Liver (tissue), 9 donors: ENCODE results near the gene SNX14. TPM values are rescaled to one million over a fixed set of nuclear protein-coding genes. Genes with fewer than 3 reads are reported as not detected.

Experiments
- DNase-seq: peaks from one replicate; pipeline ENCODE4 v3.0.0-alpha.2; 2017; ENCODE audit warnings: low spot score
- H3K27ac ChIP-seq, 2 donors: one replicate each; pipeline ENCODE4 v1.7.0; 2013; ENCODE audit warnings: inconsistent platforms in 2 of 2, low read length in 2 of 2, control low read depth in 1 of 2, low read depth in 1 of 2, mild to moderate bottlenecking in 1 of 2
- H3K27me3 ChIP-seq, 4 donors: one replicate each; pipeline versions ENCODE4 v1.6.1 to v1.7.0; 2013; ENCODE audit warnings: low read length in 3 of 4, inconsistent platforms in 1 of 4, mild to moderate bottlenecking in 1 of 4, moderate library complexity in 1 of 4; ENCODE audit not compliant: control insufficient read depth in 4 of 4, insufficient read depth in 4 of 4
- H3K36me3 ChIP-seq, 4 donors: one replicate each; pipeline versions ENCODE4 v1.6.1 to v1.7.0; 2013; ENCODE audit warnings: low read length in 3 of 4, mild to moderate bottlenecking in 3 of 4, low read depth in 1 of 4, moderate library complexity in 1 of 4; ENCODE audit not compliant: control insufficient read depth in 4 of 4, insufficient read depth in 3 of 4
- H3K4me1 ChIP-seq, 4 donors: one replicate each; pipeline versions ENCODE4 v1.6.1 to v1.7.0; 2013; ENCODE audit warnings: low read length in 3 of 4, mild to moderate bottlenecking in 3 of 4, moderate library complexity in 1 of 4; ENCODE audit not compliant: control insufficient read depth in 4 of 4, insufficient read depth in 4 of 4
- H3K4me3 ChIP-seq, 3 donors: one replicate each; pipeline versions ENCODE4 v1.6.1 to v1.7.0; 2013; ENCODE audit warnings: low read length in 3 of 3, control low read depth in 1 of 3, low read depth in 1 of 3, mild to moderate bottlenecking in 1 of 3
- H3K9ac ChIP-seq, 2 donors: one replicate each; pipeline ENCODE4 v1.7.0; 2013; ENCODE audit warnings: low read length in 2 of 2, mild to moderate bottlenecking in 2 of 2, moderate library complexity in 2 of 2, control low read depth in 1 of 2, low read depth in 1 of 2
- H3K9me3 ChIP-seq, 4 donors: one replicate each; pipeline versions ENCODE4 v1.6.1 to v1.7.0; 2013; ENCODE audit warnings: low read length in 3 of 4; ENCODE audit not compliant: control insufficient read depth in 4 of 4
- ATF3 ChIP-seq: IDR thresholded peaks from 2 replicates; pipeline ENCODE4 v1.6.1; 2016; ENCODE audit warnings: antibody characterized with exemption
- EGR1 ChIP-seq, 2 donors: IDR thresholded peaks; 2 replicates each; pipeline ENCODE4 v1.6.1; 2016 to 2018; ENCODE audit warnings: antibody characterized with exemption in 2 of 2, low read depth in 2 of 2
- FOXA2 ChIP-seq: IDR thresholded peaks from 2 replicates; pipeline ENCODE4 v1.6.1; 2016; ENCODE audit warnings: antibody characterized with exemption
- HNF4A ChIP-seq, 2 donors: conservative IDR thresholded peaks; 2 replicates each; pipeline ENCODE4 v1.6.1; 2016; ENCODE audit warnings: antibody characterized with exemption in 2 of 2, mild to moderate bottlenecking in 2 of 2
- HNF4G ChIP-seq: IDR thresholded peaks from 2 replicates; pipeline ENCODE4 v1.6.1; 2016; ENCODE audit warnings: antibody characterized with exemption
- JUND ChIP-seq, 2 donors: IDR thresholded peaks; 2 replicates each; pipeline ENCODE4 v1.6.1; 2016; ENCODE audit warnings: antibody characterized with exemption in 2 of 2
- NR2F2 ChIP-seq: IDR thresholded peaks from 2 replicates; pipeline ENCODE4 v1.6.1; 2016; ENCODE audit warnings: antibody characterized with exemption
- RXRA ChIP-seq, 2 donors: IDR thresholded peaks; 2 replicates each; pipeline ENCODE4 v1.6.1; 2017 to 2018; ENCODE audit warnings: antibody characterized with exemption in 2 of 2, mild to moderate bottlenecking in 1 of 2
- SP1 ChIP-seq: IDR thresholded peaks from 2 replicates; pipeline ENCODE4 v1.6.1; 2018; ENCODE audit warnings: antibody characterized with exemption, mild to moderate bottlenecking
- TAF1 ChIP-seq: conservative IDR thresholded peaks from 2 replicates; pipeline ENCODE4 v1.6.1; 2016; ENCODE audit warnings: antibody characterized with exemption, mild to moderate bottlenecking
- WGBS: extraction: QIAGEN DNeasy Blood & Tissue Kit; methylation state at CpG from one replicate; pipeline ENCODE4 v1.1.7; 2013; 5-methylcytosine and 5-hydroxymethylcytosine counted together
- polyA plus RNA-seq, 2 donors: library from polyadenylated mRNA; stranded (reverse) in 1 of 2; unstranded in 1 of 2; fragments of 200-250 nt in 1 of 2; fragments of >200 nt in 1 of 2; fragmentation: Nextera tagmentation in 1 of 2; extraction: Ambion mirVana in 1 of 2; gene quantifications; one replicate each; pipeline versions ENCODE4 v1.2.1 to v1.2.3, GENCODE V29; 2013 to 2015
- total RNA-seq, 2 donors: library from RNA; depleted of rRNA; stranded (reverse); fragments of >200 nt; gene quantifications; one replicate each; pipeline ENCODE4 v1.2.3, GENCODE V29; 2014
- TF ChIP-seq, protein P1 (sequence below): IDR thresholded peaks from 2 replicates; pipeline ENCODE4 v1.6.1; 2016; ENCODE audit warnings: antibody characterized with exemption, mild to moderate bottlenecking
- donor health status: healthy.
- donor health status: healthy.
- donor health status: healthy.
- donor health status: healthy.
- donor health status: healthy.

SNX14 gene
- total and polyA plus RNA-seq, 4 donors: 30.5 to 79.1 (median 52.7) TPM

GRCh38 chr6:85556992-85557668 is 36.5 kb downstream of the SNX14 start:
- DNase-seq: no peak
- TF ChIP-seq ATF3 (no peak), FOXA2 (no peak), HNF4G (no peak), HNF4A (conservative IDR thresholded peaks at IDR 0.05) (no peak)
- TF ChIP-seq, protein P1, sequence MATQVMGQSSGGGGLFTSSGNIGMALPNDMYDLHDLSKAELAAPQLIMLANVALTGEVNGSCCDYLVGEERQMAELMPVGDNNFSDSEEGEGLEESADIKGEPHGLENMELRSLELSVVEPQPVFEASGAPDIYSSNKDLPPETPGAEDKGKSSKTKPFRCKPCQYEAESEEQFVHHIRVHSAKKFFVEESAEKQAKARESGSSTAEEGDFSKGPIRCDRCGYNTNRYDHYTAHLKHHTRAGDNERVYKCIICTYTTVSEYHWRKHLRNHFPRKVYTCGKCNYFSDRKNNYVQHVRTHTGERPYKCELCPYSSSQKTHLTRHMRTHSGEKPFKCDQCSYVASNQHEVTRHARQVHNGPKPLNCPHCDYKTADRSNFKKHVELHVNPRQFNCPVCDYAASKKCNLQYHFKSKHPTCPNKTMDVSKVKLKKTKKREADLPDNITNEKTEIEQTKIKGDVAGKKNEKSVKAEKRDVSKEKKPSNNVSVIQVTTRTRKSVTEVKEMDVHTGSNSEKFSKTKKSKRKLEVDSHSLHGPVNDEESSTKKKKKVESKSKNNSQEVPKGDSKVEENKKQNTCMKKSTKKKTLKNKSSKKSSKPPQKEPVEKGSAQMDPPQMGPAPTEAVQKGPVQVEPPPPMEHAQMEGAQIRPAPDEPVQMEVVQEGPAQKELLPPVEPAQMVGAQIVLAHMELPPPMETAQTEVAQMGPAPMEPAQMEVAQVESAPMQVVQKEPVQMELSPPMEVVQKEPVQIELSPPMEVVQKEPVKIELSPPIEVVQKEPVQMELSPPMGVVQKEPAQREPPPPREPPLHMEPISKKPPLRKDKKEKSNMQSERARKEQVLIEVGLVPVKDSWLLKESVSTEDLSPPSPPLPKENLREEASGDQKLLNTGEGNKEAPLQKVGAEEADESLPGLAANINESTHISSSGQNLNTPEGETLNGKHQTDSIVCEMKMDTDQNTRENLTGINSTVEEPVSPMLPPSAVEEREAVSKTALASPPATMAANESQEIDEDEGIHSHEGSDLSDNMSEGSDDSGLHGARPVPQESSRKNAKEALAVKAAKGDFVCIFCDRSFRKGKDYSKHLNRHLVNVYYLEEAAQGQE: no peak
- H3K4me1 ChIP-seq: no peaks in the 10 kb centered on the region
- H3K27ac ChIP-seq: no peak overlapping the region
- H3K4me3 ChIP-seq: no peak overlapping the region
- WGBS: 98% methylated on average over 3 of the region's 3 CpGs
- H3K9ac ChIP-seq: no peak overlapping the region
- H3K36me3 ChIP-seq: peaks cover 2 to 14% (median 6%) of the 10 kb centered on the region in 4 donors
- H3K9me3 ChIP-seq: no peaks in the 10 kb centered on the region
- H3K27me3 ChIP-seq: no peaks in the 10 kb centered on the region

- H3K9ac ChIP-seq: no peak overlapping the region
- H3K4me3 ChIP-seq: no peak overlapping the region
- H3K27me3 ChIP-seq: no peaks in the 10 kb centered on the region
- no peak overlapping the region for H3K27ac ChIP-seq
- H3K4me1 ChIP-seq: no peaks in the 10 kb centered on the region
- DNase-seq: no peak
- H3K36me3 ChIP-seq: peaks cover 0 to 14% (median 11%) of the 10 kb centered on the region in 4 donors
- 98% methylated on average over 3 of the region's 3 CpGs for WGBS
- TF ChIP-seq SP1 (no peak), TAF1 (no peak)
- no peaks in the 10 kb centered on the region for H3K9me3 ChIP-seq
These were observed 41.0 kb downstream of the SNX14 start for GRCh38 chr6:85552652-85553051.

- Histone ChIP-seq H3K4me3 (no peak overlapping the region), H3K36me3 (peaks cover 0 to 19% (median 15%) of the 10 kb centered on the region in 4 donors), H3K27me3 (no peaks in the 10 kb centered on the region), H3K9ac (no peak overlapping the region), H3K9me3 (no peaks in the 10 kb centered on the region), H3K4me1 (no peaks in the 10 kb centered on the region), H3K27ac (no peak overlapping the region)
- no peak for DNase-seq
- 89% methylated on average over 1 of the region's 1 CpG for WGBS
- TF ChIP-seq EGR1 (IDR thresholded peaks at IDR 0.05; ENCODE audit: low read depth in 2 of 2) (no peak), NR2F2 (no peak), RXRA (IDR thresholded peaks at IDR 0.05) (no peak), FOXA2 (no peak), JUND (IDR thresholded peaks at IDR 0.05) (no peak)
- TF ChIP-seq, protein P1: no peak
These were observed 42.4 kb downstream of the SNX14 start for GRCh38 chr6:85551264-85551663.
